A673 (cell line): ENCODE data around the gene DPY19L3.

ENCODE experiments used
- EZH2 ChIP-seq: fragments of 200-600 bp; sonication (generic); IDR thresholded peaks from 2 replicates; pipeline ENCODE4 v1.6.1; 2017; ENCODE audit warnings: borderline replicate concordance, low read depth, mild to moderate bottlenecking, mixed read lengths, antibody characterized with exemption, low read length; ENCODE audit not compliant: poor library complexity, severe bottlenecking
- TF ChIP-seq, protein P1 (sequence below): fragments of 300-800, 200-600 bp; sonication (generic); conservative IDR thresholded peaks from 2 replicates; pipeline ENCODE4 v1.5.1; 2017; ENCODE audit warnings: low read depth, mild to moderate bottlenecking, antibody characterized with exemption, low read length, moderate library complexity, mixed read lengths

DNA sequence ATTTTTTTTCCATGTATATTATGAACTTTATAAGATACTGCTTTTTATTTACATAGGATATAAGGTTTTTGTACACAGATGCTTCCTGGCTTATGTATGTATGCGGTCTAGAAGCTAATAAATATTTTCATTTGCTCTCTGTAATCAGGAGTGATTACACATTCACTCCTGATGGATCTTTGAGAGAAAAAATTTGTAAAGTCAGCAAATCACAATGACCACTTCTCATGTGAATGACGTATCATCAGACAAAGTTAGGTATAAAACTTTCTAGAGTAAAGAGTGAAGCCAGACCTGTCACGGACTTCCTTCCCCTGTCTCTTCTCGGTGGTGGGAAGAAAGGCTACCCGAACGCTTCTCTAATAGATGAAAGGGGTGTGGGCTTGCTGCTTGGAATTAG is 31.1 kb downstream of the DPY19L3 start:
- TF ChIP-seq, protein P1, sequence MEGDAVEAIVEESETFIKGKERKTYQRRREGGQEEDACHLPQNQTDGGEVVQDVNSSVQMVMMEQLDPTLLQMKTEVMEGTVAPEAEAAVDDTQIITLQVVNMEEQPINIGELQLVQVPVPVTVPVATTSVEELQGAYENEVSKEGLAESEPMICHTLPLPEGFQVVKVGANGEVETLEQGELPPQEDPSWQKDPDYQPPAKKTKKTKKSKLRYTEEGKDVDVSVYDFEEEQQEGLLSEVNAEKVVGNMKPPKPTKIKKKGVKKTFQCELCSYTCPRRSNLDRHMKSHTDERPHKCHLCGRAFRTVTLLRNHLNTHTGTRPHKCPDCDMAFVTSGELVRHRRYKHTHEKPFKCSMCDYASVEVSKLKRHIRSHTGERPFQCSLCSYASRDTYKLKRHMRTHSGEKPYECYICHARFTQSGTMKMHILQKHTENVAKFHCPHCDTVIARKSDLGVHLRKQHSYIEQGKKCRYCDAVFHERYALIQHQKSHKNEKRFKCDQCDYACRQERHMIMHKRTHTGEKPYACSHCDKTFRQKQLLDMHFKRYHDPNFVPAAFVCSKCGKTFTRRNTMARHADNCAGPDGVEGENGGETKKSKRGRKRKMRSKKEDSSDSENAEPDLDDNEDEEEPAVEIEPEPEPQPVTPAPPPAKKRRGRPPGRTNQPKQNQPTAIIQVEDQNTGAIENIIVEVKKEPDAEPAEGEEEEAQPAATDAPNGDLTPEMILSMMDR, result no peak
- no peak for TF ChIP-seq EZH2
